PFSK-1 (cell line): ENCODE results near the gene TTLL7.

Source experiments
- FOXP2 ChIP-seq: optimal IDR thresholded peaks from 2 replicates; pipeline ENCODE3; 2011; ENCODE audit warnings: borderline replicate concordance, control low read depth, inconsistent platforms; ENCODE audit not compliant: insufficient read depth; ENCODE audit errors: extremely low read length, extremely low read depth
- POLR2AphosphoS5 ChIP-seq: IDR thresholded peaks from 2 replicates; pipeline ENCODE4 v1.6.1; 2012; ENCODE audit warnings: low read depth, mild to moderate bottlenecking, control low read depth, low read length, moderate library complexity
- REST ChIP-seq, 2 experiments: IDR thresholded peaks; 2 replicates each; pipeline versions ENCODE4 v1.6.1 to v1.8.0; 2011 to 2012; ENCODE audit warnings: low read depth in 2 of 2, low read length in 2 of 2, control low read depth in 1 of 2, inconsistent platforms in 1 of 2, mild to moderate bottlenecking in 1 of 2, moderate library complexity in 1 of 2; ENCODE audit not compliant: insufficient read depth in 1 of 2
- SIN3A ChIP-seq: IDR thresholded peaks from 2 replicates; pipeline ENCODE4 v1.6.1; 2012; ENCODE audit warnings: mild to moderate bottlenecking, low read length, moderate library complexity, borderline replicate concordance; ENCODE audit not compliant: insufficient read depth
- TAF1 ChIP-seq: IDR thresholded peaks from 2 replicates; pipeline ENCODE4 v1.6.1; 2012; ENCODE audit warnings: low read length, control low read depth, borderline replicate concordance; ENCODE audit not compliant: insufficient read depth

Gene TTLL7

GRCh38 chr1:83909687-83910086 is 89.2 kb downstream of the TTLL7 start:
- TF ChIP-seq TAF1: no peak
- TF ChIP-seq FOXP2: no peak
- no peak for TF ChIP-seq REST (IDR thresholded peaks at IDR 0.05; ENCODE audit: insufficient read depth in 1 of 2, low read depth in 2 of 2, low read length in 2 of 2)
- no peak for TF ChIP-seq SIN3A
- no peak for TF ChIP-seq POLR2AphosphoS5

- no peak for TF ChIP-seq TAF1
- TF ChIP-seq POLR2AphosphoS5: no peak
- TF ChIP-seq REST (IDR thresholded peaks at IDR 0.05; ENCODE audit: insufficient read depth in 1 of 2, low read depth in 2 of 2, low read length in 2 of 2): no peak
- TF ChIP-seq SIN3A: no peak
- TF ChIP-seq FOXP2: no peak
Measured at GRCh38 chr1:83905315-83905907, 93.5 kb downstream of the TTLL7 start.

- TF ChIP-seq SIN3A (no peak), REST (IDR thresholded peaks at IDR 0.05; ENCODE audit: insufficient read depth in 1 of 2, low read depth in 2 of 2, low read length in 2 of 2) (no peak), FOXP2 (no peak)
Measured at GRCh38 chr1:83901547-83902155, 97.3 kb downstream of the TTLL7 start.

- TF ChIP-seq FOXP2 (no peak), POLR2AphosphoS5 (no peak), REST (IDR thresholded peaks at IDR 0.05; ENCODE audit: insufficient read depth in 1 of 2, low read depth in 2 of 2, low read length in 2 of 2) (no peak), SIN3A (no peak), TAF1 (no peak)
Measured at GRCh38 chr1:83900524-83900923, 98.4 kb downstream of the TTLL7 start.
